Measurements from ENCODE around the gene NPIPB2.
A peak's percentile ranks its signal among the peaks of the same experiment; 100 is the strongest.

DNA sequence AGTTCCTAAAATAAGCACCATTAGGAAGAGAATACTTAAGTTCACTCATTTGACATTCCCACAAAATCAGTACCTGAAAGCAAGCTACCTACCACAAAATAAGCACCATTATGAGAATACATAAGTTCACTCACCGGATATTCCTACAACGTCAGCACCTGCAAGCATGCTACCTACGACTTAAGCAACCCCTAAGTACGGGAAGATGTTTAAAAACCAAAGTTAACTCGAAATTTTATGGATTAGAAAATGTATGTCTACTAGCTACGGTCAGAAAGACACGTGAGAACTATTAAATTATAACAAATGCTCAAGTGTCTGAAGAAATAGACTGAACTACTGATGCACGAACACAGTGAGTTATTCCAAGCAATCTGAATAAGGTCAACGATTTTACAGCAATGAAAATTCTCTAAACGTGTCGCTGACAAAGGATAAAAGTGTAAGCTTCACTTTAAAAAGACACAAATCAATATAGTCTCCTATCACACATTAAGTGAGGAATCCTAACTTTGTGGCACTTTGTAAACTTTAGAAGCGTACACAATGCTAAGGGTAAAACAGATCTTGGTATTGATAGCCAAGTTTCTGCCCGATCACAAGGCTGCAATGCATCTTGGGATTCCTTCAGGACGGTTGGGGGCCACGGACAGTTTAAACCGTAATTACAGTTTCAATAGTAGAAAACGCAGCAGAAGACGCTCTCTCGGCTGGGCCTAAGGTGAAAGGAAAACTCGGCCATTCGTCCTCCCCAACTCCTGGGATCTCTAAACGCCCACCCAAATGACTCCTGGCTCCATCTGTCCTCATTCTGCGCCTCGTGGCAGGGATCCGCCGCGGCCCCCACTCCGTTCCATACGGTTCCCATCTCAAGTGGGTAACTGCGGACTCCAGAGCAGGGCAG lies 27.4 kb downstream of the NPIPB2 start:
- TF ChIP-seq POLR2A (IDR thresholded peaks at IDR 0.05; ENCODE audit: low read depth, low read length), result peak; percentile 59; the same call in 1 of the 2 replicates
- TF ChIP-seq TAF1 (IDR thresholded peaks at IDR 0.05; ENCODE audit: borderline replicate concordance, low read depth, low read length), result no peak
- no peak for TF ChIP-seq POLR2AphosphoS5 (IDR thresholded peaks at IDR 0.05; ENCODE audit: low read depth, low read length)
